CD4-positive, alpha-beta T cell treated with Interleukin-17A for 1 hour (primary cell): ENCODE data around the gene COX19.
"Not testable (repeated sequence)": the region's sequence is repeated elsewhere in the genome, so short reads cannot be mapped to it uniquely, and the experiment has no call there.

Experiments used
- DNase-seq: peaks from one replicate; pipeline ENCODE4 v3.0.0-alpha.2; 2020

COX19 gene

DNA sequence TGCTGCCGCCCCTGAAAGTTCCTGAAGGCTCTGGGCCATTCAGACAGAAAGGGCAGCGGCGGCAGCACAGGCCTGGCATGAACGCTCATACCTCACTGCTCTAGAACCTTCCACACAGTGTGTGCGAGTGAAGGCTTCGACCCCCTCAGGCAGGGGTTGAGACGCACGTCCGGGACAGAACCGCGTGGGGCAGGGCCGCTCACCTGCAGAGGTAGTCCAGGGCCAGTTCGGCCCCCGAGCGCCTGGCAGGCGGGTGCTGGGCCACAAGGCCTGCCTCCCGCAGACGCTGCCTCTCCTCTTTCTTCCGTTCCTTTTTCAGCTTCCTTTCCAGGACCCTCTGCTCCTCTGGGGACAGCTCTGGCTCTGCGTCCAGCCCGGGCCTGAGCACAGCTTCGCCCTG, 34.4 kb upstream of the COX19 start:
- no peak for DNase-seq

DNA sequence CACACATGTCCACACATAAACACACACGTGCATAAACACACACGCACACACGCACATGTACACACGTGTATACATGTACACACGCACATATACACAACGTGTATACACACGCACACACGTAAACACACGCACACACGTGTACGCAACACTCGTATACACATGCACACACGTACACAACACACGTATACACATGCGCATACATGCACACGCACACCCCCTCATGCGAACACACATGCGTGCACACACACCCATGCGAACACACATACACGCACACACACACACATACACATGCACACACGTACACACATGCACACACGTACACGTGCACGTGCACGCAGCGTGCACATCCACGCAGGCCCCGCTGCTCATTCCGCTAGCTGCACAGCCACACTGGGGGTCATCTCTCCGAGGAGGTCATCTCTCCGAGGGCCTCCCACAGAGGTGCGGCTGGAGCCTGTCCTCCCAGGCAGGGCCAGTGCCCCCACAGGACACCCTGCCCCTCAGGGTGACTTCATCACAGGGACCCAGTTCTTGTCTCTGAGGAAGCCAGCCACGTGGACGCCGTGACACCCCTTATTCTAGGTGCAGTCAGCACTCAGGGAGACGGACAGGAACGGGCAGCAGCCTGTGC, 33.5 kb upstream of the COX19 start:
- no peak for DNase-seq

- no peak for DNase-seq
Measured at GRCh38 chr7:1007901-1008300, 32.6 kb upstream of the COX19 start.

- no peak for DNase-seq
Measured at GRCh38 chr7:1005303-1005702, 30.0 kb upstream of the COX19 start.

GRCh38 chr7:1004018-1004852, 28.9 kb upstream of the COX19 start:
- no peak for DNase-seq

GRCh38 chr7:1002445-1002844, 27.1 kb upstream of the COX19 start:
- not testable (repeated sequence) for DNase-seq

- DNase-seq: not testable (repeated sequence)
Measured at GRCh38 chr7:1002026-1002425, 26.7 kb upstream of the COX19 start.

- DNase-seq: not testable (repeated sequence)
Measured at GRCh38 chr7:1001069-1001770, 25.9 kb upstream of the COX19 start.

DNA sequence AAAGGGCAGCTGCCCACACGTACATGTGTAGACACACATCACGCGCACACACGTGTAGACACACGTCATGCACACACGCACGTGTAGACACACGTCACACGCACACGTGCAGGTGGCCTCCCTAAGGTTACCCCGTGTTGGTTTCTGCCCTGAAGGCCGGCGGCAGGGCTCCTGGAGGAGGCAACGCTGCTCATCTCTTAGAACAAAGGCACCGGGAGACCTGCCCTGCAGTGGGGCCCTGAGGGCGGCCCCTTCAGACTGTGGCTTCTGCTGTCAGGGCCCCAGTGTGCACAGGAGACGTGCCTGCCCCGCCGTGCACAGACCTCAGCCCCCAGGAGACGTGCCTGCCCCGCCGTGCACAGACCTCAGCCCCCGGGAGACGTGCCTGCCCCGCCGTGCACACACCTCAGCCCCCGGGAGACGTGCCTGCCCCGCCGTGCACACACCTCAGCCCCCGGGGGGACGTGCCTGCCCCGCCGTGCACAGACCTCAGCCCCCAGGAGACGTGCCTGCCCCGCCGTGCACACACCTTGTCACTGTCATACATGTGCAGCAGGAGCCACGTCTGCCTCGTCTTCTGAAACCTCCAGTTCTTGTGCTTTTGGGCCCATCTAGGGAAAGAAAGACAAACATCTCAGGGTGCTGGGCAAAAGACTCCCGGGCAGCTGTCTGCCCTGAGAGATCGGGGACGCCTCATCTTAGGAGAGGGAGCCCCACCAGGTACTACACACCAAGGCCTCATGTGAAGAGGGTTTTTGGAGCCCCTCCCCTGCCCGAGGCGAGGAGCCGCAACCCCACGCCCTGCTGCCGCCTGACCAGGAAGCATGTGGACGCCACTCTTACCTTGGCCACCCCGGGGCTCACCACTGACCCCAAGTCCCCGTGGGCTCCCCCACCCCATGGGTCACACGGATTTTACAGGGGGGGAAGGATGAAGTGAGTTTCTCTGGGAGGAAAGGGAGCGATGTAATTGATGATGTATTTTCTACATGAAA, 24.9 kb upstream of the COX19 start:
- no peak for DNase-seq

DNA sequence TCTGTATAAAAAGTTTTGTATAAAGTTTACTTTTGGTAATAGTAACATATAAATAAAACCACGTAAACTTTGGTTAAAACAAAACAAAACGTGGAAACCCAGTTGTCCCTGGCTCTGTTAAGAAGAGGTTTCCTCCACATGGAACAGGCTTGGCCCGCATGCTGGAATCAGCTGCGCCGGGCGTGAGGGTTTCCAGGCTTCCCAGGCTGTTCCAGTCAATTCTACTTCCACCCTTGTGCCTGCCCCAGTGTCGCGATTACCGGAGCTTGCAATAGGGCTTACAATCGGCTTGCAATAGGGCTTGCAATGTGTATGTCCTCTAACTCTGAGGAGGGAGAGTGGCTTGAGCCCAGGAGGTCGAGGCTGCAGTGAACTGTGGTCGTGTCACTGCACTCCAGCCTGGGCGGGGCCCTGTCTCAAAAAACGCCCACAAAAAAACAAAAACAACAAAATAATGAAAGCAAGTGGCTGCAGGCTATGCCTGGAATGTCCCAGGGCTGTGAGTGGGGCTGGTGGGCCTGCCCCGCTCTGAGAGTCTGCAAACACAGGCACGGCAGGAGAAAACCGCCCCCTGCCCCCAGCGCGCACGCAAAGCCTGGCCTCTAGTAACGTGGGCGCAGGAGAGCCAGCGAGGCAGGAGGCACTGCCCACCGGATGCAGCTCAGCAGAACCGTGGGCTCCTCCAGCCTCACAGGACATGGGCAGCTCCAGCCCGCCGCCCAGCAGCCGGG, 24.0 kb upstream of the COX19 start:
- no peak for DNase-seq

- no peak for DNase-seq
Measured at GRCh38 chr7:997404-998395, 22.4 kb upstream of the COX19 start.

DNA sequence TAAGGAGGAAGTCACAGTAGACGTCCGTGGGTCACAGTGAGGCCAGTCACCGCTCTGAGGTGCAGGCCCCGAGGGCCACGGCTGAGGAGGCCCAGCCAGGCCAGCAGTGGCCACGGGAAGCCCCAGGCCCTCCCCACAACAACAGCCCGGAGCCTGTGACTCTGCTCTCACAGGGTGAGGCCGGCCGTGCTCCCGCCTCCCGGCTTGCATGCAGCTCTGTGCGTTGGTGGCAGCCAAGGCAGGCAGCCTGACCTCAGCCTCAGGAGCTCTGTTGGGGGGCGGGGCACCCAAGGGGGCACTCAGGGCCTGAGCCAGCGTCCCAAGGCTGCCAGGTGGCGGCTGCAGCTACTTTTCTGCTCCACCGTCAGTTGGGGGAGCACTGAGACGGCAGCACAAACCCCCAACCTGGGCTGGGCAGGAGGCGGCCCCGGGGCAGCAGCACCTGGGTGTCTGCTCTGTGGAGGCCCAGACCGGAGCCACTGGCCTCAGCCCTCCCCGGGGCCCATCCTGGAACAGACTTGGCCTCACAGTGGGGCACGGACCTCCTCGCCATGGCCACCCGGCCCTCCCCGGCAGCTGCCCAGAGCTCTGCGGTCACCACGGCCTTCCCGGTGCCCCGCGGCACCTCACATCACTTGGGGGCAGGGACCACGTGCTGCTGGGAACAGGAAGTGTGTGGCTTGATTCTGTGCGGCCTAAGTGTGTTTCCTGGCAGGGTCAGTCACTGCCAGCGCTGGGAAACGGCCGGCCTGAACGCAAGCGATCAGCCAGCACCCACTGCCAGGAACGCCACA, 20.9 kb upstream of the COX19 start:
- no peak for DNase-seq

- DNase-seq: no peak
Measured at GRCh38 chr7:995571-995970, 20.2 kb upstream of the COX19 start.

- DNase-seq: no peak
Measured at GRCh38 chr7:994592-995308, 19.4 kb upstream of the COX19 start.

DNA sequence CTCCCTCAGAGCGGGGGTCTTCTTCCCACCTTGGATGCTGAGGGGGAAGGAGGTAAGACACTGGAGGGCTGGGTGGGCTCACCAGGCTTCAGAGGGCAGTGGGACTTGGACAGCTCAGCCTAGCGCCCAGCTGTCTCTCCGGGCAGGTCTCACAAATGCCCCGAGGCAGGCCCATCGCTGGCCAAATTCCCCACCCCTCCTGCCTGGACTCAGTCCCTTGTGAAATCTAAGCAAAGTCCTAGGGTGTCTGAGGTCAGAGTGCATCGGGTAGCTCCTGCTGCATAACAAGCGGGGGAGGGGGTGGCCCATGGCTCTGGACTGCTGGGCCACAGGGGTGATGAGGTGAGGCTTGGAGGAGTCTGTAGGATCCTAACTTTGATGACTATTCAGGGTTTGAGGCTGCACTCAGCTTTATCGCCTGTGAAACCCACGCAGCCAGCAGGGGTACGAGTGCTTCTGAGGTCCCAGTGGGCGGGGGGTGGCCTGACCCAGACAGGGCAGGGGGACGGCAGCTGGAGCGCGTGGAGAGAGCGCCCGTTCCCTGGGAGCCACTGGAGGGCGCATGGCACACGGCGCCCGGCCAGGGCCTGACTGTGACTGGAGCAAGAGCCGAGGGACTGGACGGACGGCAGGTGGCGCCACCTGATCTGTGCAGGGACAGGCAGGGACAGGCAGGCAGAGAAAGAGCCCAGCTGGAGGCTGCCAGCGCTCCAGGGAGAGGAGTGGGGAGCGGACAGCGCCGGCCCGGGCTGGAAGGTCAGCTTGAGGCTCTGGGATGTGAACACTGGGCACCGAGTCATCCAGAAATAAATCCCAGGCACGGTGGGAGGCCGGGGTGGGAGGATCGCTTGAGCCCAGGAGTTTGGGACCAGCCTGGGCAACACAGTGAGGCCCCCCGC, 17.6 kb upstream of the COX19 start:
- peak; percentile 93 for DNase-seq

- no peak for DNase-seq
Measured at GRCh38 chr7:991729-992656, 16.6 kb upstream of the COX19 start.
